ENCODE results near the gene TMEM176B. TPM values are rescaled to one million over a fixed set of nuclear protein-coding genes. Genes with fewer than 3 reads are reported as not detected.

TMEM176B gene
- total RNA-seq, 4 donors from 2014 or later: 10.4 to 36.0 (median 18.9) TPM

- 91% methylated on average over 11 to 14 of the region's 14 CpGs for WGBS, 2 donors
- Histone ChIP-seq H3K4me1 (no peaks in the 10 kb centered on the region), H3K27me3 (no peaks in the 10 kb centered on the region), H3K4me3 (replicated peaks in 1 of 3) (no peak overlapping the region), H3K36me3 (no peaks in the 10 kb centered on the region), H3K9me3 (no peaks in the 10 kb centered on the region), H3K27ac (no peak overlapping the region)
- no peak for DNase-seq
- TF ChIP-seq POLR2A (IDR thresholded peaks at IDR 0.05) (no peak), CTCF (IDR thresholded peaks at IDR 0.05) (no peak)
- intact Hi-C loops (cut with DNase I): no loop called here
These were observed 46.3 kb upstream of the TMEM176B start for GRCh38 chr7:150846291-150847115.

GRCh38 chr7:150845421-150845861 is 45.3 kb upstream of the TMEM176B start:
- intact Hi-C loops (cut with DNase I): no loop called here
- no peak overlapping the region for H3K4me3 ChIP-seq (replicated peaks in 1 of 3)
- no peaks in the 10 kb centered on the region for H3K4me1 ChIP-seq
- H3K27me3 ChIP-seq: no peaks in the 10 kb centered on the region
- H3K27ac ChIP-seq: no peak overlapping the region
- no peaks in the 10 kb centered on the region for H3K36me3 ChIP-seq
- TF ChIP-seq CTCF (IDR thresholded peaks at IDR 0.05) (no peak), POLR2A (IDR thresholded peaks at IDR 0.05) (no peak)
- no peaks in the 10 kb centered on the region for H3K9me3 ChIP-seq
- no peak for DNase-seq
- WGBS, 2 donors: 49 to 50% methylated on average over 4 of the region's 4 CpGs

- DNase-seq: no peak
- H3K9me3 ChIP-seq: no peaks in the 10 kb centered on the region
- TF ChIP-seq CTCF (IDR thresholded peaks at IDR 0.05) (no peak), POLR2A (IDR thresholded peaks at IDR 0.05) (no peak)
- intact Hi-C loops (cut with DNase I): no loop called here
- H3K27ac ChIP-seq: no peak overlapping the region
- 84 to 92% methylated on average over 3 of the region's 4 CpGs for WGBS, 2 donors
- no peaks in the 10 kb centered on the region for H3K4me1 ChIP-seq
- no peaks in the 10 kb centered on the region for H3K27me3 ChIP-seq
- H3K4me3 ChIP-seq (replicated peaks in 1 of 3): no peak overlapping the region
- no peaks in the 10 kb centered on the region for H3K36me3 ChIP-seq
These were observed 42.6 kb upstream of the TMEM176B start for GRCh38 chr7:150842716-150843115.

- DNase-seq: no peak
- Histone ChIP-seq H3K4me1 (no peaks in the 10 kb centered on the region), H3K27me3 (no peaks in the 10 kb centered on the region), H3K4me3 (replicated peaks in 1 of 3) (no peak overlapping the region), H3K36me3 (no peaks in the 10 kb centered on the region), H3K9me3 (no peaks in the 10 kb centered on the region), H3K27ac (no peak overlapping the region)
- TF ChIP-seq CTCF (IDR thresholded peaks at IDR 0.05) (no peak), POLR2A (IDR thresholded peaks at IDR 0.05) (no peak)
- WGBS, 2 donors: 79 to 100% methylated on average over 3 of the region's 3 CpGs
- intact Hi-C loops (cut with DNase I): no loop called here
These were observed 41.9 kb upstream of the TMEM176B start for GRCh38 chr7:150842018-150842417.

- peak; percentile 53 to 63 for DNase-seq
- no peak overlapping the region for H3K27ac ChIP-seq
These were observed 38.9 kb upstream of the TMEM176B start for GRCh38 chr7:150838965-150839650.

More at GRCh38 chr7:150838965-150839650, 38.9 kb upstream of the TMEM176B start:
- Histone ChIP-seq H3K36me3 (no peaks in the 10 kb centered on the region), H3K9me3 (no peaks in the 10 kb centered on the region), H3K4me3 (replicated peaks in 1 of 3) (no peak overlapping the region), H3K27me3 (no peaks in the 10 kb centered on the region), H3K4me1 (no peaks in the 10 kb centered on the region)
- no peak for TF ChIP-seq POLR2A (IDR thresholded peaks at IDR 0.05)
- TF ChIP-seq CTCF (IDR thresholded peaks at IDR 0.05): no peak
- intact Hi-C loops (cut with DNase I): no loop called here
- 49 to 51% methylated on average over 7 of the region's 7 CpGs for WGBS, 2 donors

Measured in thyroid gland (tissue), 4 donors.